Natural killer cell treated with Interleukin-12 subunit alpha and Interleukin-12 subunit beta and Interleukin-15 and Interleukin-18, amount 100 ng/mL, for 72 hours (primary cell): ENCODE results near the gene AKR1C4. TPM values are rescaled to one million over a fixed set of nuclear protein-coding genes. Genes with fewer than 3 reads are reported as not detected.
"Not testable (repeated sequence)": the region's sequence is repeated elsewhere in the genome, so short reads cannot be mapped to it uniquely, and the experiment has no call there.

Experiments
- ATAC-seq, 2 donors: fragments of 150-1000 bp; cut with Tn5 transposase in 1 of 2; sonication (Bioruptor Pico), chemical (Tn5 transposase) in 1 of 2; 2 replicates each; pipeline ENCODE4 v1.10.0; 2021
- DNase-seq: peaks from one replicate; pipeline ENCODE4 v3.0.0; 2022; ENCODE audit warnings: low spot score
- H3K27ac Mint-ChIP-seq, 2 donors: 1 replicate in 1 of 2; 2 replicates in 1 of 2; pipeline ENCODE4 v1.8.0; 2022; ENCODE audit warnings: mixed read lengths in 2 of 2, mild to moderate bottlenecking in 1 of 2, moderate library complexity in 1 of 2
- H3K27me3 Mint-ChIP-seq, 2 donors: 1 replicate in 1 of 2; 2 replicates in 1 of 2; pipeline ENCODE4 v1.8.0; 2022; ENCODE audit warnings: mixed read lengths in 2 of 2
- H3K36me3 Mint-ChIP-seq: one replicate; pipeline ENCODE4 v1.8.0; 2022; ENCODE audit warnings: mixed read lengths
- H3K4me1 Mint-ChIP-seq, 2 donors: 1 replicate in 1 of 2; 2 replicates in 1 of 2; pipeline ENCODE4 v1.8.0; 2022; ENCODE audit warnings: low read depth in 2 of 2, mixed read lengths in 2 of 2, mild to moderate bottlenecking in 1 of 2
- H3K4me3 Mint-ChIP-seq: one replicate; pipeline ENCODE4 v1.8.0; 2022; ENCODE audit warnings: mixed read lengths
- H3K9me3 Mint-ChIP-seq: 2 replicates; pipeline ENCODE4 v1.8.0; 2022; ENCODE audit warnings: mixed read lengths
- total RNA-seq, 2 donors: library from RNA; stranded (reverse); gene quantifications; one replicate each; pipeline ENCODE4 v1.2.3, GENCODE V29; 2022

AKR1C4 gene
- total RNA-seq, 2 donors from 2014 or later = not detected

DNA sequence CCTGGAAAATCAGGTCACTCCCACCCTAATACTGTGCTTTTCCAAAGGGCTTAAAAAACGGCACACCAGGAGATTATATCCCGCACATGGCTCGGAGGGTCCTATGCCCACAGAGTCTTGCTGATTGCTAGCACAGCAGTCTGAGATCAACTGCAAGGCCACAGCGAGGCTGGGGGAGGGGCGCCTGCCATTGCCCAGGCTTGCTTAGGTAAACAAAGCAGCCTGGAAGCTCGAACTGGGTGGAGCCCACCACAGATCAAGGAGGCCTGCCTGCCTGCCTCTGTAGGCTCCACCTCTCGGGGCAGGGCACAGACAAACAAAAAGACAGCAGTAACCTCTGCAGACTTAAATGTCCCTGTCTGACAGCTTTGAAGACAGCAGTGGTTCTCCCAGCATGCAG, 26.3 kb downstream of the AKR1C4 start:
- not testable (repeated sequence) for H3K27ac Mint-ChIP-seq, H3K36me3 Mint-ChIP-seq, H3K4me3 Mint-ChIP-seq, H3K27me3 Mint-ChIP-seq, H3K9me3 Mint-ChIP-seq, ATAC-seq, DNase-seq, H3K4me1 Mint-ChIP-seq

DNA sequence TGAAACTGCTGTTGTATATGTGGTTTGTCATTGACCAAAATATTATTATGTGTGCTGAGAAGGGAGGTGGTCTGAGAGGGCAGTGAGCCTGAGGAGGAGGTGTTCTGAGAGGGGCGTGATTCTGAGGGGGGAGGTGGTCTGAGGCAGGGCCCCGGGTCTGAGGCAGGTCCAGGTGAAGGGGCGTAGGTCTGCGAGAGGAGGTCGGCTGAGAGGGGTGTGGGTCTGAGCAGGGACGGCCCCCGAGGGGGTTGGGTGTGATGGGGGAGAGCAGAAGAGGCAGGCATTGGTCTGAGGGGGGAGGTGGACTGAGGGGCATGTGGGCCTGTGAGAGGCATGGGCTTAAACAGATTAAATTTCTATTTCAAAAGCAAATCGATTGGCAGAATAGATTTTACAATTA, 32.4 kb downstream of the AKR1C4 start:
- Mint-ChIP-seq H3K9me3 (no peaks in the 10 kb centered on the region), H3K27ac (no peak overlapping the region), H3K27me3 (no peaks in the 10 kb centered on the region), H3K4me3 (no peak overlapping the region), H3K36me3 (no peaks in the 10 kb centered on the region), H3K4me1 (peaks cover 2 to 4% of the 10 kb centered on the region in 2 donors)
- DNase-seq (no peak), ATAC-seq (peak in 1 of 2 donors; percentile 36)

DNA sequence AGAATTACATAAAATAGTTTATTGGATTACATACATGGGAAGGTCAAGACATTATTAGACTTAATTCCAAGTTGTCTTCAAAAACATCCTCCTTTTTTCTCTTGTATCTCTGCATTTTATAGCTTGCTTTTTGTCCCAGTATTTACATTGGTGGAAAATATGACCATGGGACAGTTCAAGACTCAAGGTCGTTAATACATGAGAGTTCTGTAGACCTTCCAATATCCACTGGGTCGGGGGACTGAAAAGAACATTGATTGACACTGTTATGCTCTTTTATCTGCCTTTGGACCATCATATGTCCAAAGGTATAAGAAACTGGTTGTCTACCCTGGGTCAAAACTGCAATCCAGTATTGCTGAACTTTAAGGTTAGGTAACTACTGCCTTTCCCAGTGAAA, 36.7 kb downstream of the AKR1C4 start:
- peaks cover 7 to 11% of the 10 kb centered on the region in 2 donors for H3K4me1 Mint-ChIP-seq
- H3K27ac Mint-ChIP-seq = no peak overlapping the region
- H3K36me3 Mint-ChIP-seq = peaks cover 27% of the 10 kb centered on the region
- peaks cover 17% of the 10 kb centered on the region for H3K9me3 Mint-ChIP-seq
- no peak for DNase-seq
- peaks cover 2 to 9% of the 10 kb centered on the region in 2 donors for H3K27me3 Mint-ChIP-seq
- no peak overlapping the region for H3K4me3 Mint-ChIP-seq
- no peak for ATAC-seq

DNA sequence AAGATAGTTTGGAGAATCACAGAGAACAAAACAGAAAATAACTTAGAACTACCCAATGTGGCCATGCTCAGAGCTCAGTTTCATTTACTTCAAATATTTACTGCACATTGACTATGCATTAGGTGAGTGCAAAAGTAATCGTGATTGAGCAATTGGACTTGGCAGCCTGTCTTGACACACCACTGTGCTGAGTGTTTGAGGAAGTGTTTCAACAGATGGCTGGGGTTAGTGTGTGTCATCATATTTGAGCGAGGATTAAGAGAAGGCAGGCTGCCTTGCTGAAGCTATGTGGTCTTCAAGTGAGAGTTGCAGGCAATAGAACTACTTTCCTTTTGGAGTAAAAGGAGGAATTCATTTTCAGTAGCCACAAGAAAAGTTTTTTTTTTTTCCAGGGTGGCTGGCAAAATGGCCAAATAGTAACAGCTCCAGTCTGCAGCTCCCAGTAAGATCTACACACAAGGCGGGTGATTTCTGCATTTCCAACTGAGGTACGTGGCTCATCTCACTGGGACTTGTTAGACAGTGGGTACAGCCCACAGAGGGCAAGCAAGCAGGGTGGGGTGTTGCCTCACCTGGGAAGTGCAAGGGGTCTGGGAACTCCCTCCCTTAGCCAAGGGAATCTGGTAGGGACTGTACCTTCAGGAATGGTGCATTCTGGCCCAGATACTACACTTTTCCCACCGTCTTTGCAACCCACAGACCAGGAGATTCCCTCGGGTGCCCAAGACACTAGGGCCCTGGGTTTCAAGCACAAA, 37.6 kb downstream of the AKR1C4 start:
- Mint-ChIP-seq H3K4me1 (peaks cover 7 to 11% of the 10 kb centered on the region in 2 donors), H3K27me3 (peaks cover 2 to 9% of the 10 kb centered on the region in 2 donors), H3K4me3 (peak overlapping the region; percentile 3), H3K9me3 (peaks cover 17% of the 10 kb centered on the region), H3K36me3 (peaks cover 33% of the 10 kb centered on the region), H3K27ac (peak overlapping the region in 1 of 2 donors; percentile 49)
- peak; percentile 86 to 93 for ATAC-seq
- DNase-seq = no peak

DNA sequence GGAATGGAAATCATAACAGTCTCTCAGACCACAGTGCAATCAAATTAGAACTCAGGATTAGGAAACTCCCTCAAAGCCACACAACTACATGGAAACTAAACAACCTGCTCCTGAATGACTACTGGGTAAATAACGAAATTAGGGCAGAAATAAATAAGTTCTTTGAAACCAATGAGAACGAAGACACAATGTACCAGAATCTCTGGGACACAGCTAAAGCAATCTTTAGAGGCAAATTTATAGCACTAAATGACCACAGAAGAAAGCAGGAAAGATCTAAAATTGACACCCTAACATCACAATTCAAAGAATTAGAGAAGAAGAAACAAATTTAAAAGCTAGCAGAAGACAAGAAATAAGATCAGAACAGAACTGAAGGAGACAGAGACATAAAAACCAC, 40.9 kb downstream of the AKR1C4 start:
- not testable (repeated sequence) for H3K27me3 Mint-ChIP-seq, H3K4me3 Mint-ChIP-seq, ATAC-seq, H3K27ac Mint-ChIP-seq, DNase-seq
- H3K36me3 Mint-ChIP-seq = peaks cover 39% of the 10 kb centered on the region
- H3K4me1 Mint-ChIP-seq = peaks cover 7 to 15% of the 10 kb centered on the region in 2 donors
- H3K9me3 Mint-ChIP-seq = peaks cover 17% of the 10 kb centered on the region

DNA sequence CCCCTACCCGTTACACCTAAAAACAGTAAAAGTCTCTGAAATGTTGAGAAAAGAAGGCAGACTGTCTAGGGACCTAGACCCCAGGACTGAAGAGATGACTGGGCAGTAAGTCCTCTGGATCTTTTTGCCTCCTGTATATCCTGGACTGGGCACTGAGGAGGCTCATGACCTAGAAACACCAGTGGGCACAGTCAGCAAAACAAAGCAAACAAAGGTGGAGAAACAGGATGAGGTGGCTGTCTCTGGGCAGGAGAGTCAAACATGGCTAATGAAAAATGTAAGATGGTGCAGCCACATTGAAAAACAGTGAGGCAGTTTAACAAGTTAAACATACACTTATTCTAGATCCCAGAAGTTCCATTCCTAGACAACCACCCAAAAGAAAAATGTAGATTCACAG, 45.9 kb downstream of the AKR1C4 start:
- H3K27ac Mint-ChIP-seq = no peak overlapping the region
- H3K27me3 Mint-ChIP-seq = peaks cover 1 to 6% of the 10 kb centered on the region in 2 donors
- H3K4me1 Mint-ChIP-seq = peaks cover 0 to 4% of the 10 kb centered on the region in 2 donors
- DNase-seq = no peak
- H3K36me3 Mint-ChIP-seq = peaks cover 19% of the 10 kb centered on the region
- H3K4me3 Mint-ChIP-seq = no peak overlapping the region
- ATAC-seq = no peak
- H3K9me3 Mint-ChIP-seq = peaks cover 7% of the 10 kb centered on the region

DNA sequence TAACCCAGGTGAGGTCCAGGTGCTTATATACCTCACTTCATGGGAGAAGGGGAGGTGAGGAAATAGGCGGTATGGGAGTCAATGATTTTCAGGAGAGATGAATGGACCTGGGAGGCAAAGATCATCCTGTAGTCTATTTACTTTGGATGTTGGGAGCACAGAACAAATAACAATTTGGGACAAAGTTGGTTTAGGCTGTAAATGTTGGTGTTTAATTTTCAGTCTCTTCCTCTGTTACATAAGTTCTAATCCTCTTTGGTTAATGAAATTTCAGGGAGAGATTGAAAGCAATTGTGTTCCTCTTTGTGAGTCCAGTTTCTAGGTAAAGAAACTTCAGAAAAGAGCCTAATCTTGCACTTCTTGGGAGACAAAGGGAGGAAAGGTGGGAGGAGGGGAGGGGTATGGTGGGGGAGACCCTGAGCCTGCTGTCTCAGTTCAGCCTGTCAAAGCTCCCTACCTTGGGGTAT, 46.9 kb downstream of the AKR1C4 start:
- ATAC-seq (no peak), DNase-seq (no peak)
- H3K27ac Mint-ChIP-seq = no peak overlapping the region
- no peaks in the 10 kb centered on the region for H3K27me3 Mint-ChIP-seq
- H3K9me3 Mint-ChIP-seq = no peaks in the 10 kb centered on the region
- H3K4me3 Mint-ChIP-seq = no peak overlapping the region
- H3K4me1 Mint-ChIP-seq = peaks cover 0 to 4% of the 10 kb centered on the region in 2 donors
- H3K36me3 Mint-ChIP-seq = peaks cover 9% of the 10 kb centered on the region

DNA sequence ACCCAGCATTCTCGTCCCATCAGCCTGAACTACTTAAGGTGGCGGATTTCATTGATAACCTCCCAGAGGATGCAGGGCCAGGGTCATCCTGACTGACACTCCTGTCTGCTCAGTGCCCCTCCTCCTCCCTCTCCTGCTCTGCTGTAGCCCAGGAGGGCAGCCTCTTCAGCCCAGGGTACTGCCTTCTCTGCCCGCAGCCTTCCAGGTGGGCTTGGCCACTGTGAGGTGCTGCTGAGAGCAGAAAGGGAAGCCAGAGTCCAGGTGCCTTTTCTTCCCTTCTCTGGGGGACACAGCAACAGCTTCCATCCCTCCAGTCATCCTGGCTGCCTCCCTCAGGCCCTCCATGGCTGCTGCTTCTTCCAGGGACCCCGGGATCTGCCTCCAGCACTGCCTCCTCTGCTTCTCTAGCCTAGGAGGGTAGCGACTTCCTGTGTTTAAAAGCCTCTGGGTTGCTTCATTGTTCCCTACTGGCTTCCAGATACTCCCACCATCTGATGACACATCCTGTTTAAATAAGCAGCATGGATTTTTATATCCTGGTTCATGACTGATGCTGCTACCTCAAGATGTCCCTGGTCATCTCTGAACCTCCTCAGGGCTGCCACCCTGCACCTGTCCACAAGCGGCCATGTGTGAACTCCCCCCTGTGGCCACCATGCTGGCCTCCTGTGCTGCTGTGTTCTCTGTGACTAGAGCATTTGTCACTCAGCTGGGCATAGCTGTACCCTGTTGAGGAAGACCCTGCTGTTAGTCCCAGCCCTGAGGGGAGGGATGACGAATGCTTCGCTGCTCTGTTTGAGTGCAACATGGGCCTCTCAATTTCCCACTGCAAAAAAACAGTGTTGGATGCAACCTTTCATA, 55.8 kb downstream of the AKR1C4 start:
- Mint-ChIP-seq H3K4me1 (no peaks in the 10 kb centered on the region), H3K4me3 (no peak overlapping the region), H3K27ac (peak overlapping the region in 1 of 2 donors; percentile 10), H3K36me3 (peaks cover 20% of the 10 kb centered on the region), H3K27me3 (no peaks in the 10 kb centered on the region), H3K9me3 (no peaks in the 10 kb centered on the region)
- DNase-seq (no peak), ATAC-seq (no peak)

DNA sequence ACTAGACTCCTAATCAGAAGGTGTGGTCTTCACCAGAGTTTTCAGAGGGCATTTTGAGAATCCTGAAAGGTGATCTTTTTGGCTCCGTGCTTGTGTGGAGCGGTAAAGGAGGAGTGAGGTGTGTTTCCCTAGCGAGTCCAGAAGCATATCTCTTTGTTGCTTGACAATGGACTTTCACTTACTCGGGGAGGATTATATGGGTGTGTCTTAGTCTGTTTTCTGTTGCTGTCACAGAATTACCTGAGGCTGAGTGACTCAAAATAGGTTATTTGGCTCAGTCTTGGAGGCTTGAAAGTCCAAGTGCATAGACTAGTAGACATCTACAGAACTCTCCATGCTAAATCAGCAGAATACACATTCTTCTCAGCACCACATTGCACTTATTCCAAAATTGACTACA, 57.9 kb downstream of the AKR1C4 start:
- Mint-ChIP-seq H3K4me3 (no peak overlapping the region), H3K27me3 (no peaks in the 10 kb centered on the region), H3K27ac (peak overlapping the region in 1 of 2 donors; percentile 33), H3K4me1 (no peaks in the 10 kb centered on the region), H3K9me3 (no peaks in the 10 kb centered on the region), H3K36me3 (peaks cover 20% of the 10 kb centered on the region)
- no peak for DNase-seq
- no peak for ATAC-seq

DNA sequence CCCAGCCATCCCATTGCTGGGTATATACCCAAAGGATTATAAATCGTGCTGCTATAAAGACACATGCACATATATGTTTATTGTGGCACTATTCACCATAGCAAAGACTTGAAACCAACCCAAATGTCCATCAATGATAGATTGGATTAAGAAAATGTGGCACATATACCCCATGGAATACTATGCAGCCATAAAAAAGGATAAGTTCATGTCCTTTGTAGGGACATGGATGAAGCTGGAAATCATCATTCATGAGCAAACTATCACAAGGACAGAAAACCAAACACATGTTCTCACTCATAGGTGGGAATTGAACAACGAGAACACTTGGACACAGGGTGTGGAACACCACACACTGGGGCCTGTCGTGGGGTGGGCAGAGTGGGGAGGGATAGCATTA, 61.1 kb downstream of the AKR1C4 start:
- not testable (repeated sequence) for ATAC-seq, H3K4me3 Mint-ChIP-seq, H3K4me1 Mint-ChIP-seq, DNase-seq, H3K27me3 Mint-ChIP-seq, H3K27ac Mint-ChIP-seq, H3K9me3 Mint-ChIP-seq
- H3K36me3 Mint-ChIP-seq = peaks cover 33% of the 10 kb centered on the region

DNA sequence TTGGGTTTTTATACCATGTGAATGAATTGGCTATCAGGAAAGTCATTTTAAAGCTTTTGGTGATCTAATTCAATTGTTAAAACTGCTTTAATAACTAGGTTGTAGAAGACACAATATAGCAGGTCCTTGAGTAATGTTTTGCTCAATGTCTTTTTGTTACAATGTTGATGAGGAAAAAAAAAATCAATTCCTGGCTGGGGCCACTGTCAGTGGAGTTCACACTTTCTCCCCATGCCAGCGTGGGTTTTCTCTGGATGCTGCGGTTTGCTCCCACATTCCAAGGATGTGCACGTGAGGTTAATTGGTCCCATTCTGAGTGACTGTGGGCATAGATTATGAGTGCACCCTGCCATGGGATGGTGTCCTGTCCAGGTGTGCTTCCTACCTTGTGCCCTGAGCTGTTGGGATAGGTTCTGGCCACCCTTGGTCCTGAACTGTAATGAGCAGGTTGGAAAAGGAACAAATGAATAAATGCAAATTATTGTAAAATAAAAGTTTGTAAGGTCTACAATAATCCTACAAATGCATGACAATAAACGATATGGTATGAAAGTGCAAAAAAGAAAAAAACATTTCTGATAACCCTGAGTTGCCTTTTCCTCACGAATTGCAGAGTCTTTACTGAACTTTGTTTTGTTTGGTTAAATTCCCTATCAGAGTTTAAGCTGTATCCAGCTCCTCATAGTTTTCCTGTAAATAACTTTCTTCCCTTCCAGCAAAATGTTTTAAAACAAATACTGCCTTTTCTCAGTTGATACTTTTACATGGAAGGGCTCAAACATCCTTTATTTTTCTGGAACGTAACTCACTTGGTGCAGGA, 62.7 kb downstream of the AKR1C4 start:
- Mint-ChIP-seq H3K27me3 (no peaks in the 10 kb centered on the region), H3K9me3 (no peaks in the 10 kb centered on the region), H3K4me3 (no peak overlapping the region), H3K4me1 (peaks cover 0 to 6% of the 10 kb centered on the region in 2 donors), H3K27ac (no peak overlapping the region), H3K36me3 (peaks cover 31% of the 10 kb centered on the region)
- ATAC-seq = no peak
- DNase-seq = no peak

DNA sequence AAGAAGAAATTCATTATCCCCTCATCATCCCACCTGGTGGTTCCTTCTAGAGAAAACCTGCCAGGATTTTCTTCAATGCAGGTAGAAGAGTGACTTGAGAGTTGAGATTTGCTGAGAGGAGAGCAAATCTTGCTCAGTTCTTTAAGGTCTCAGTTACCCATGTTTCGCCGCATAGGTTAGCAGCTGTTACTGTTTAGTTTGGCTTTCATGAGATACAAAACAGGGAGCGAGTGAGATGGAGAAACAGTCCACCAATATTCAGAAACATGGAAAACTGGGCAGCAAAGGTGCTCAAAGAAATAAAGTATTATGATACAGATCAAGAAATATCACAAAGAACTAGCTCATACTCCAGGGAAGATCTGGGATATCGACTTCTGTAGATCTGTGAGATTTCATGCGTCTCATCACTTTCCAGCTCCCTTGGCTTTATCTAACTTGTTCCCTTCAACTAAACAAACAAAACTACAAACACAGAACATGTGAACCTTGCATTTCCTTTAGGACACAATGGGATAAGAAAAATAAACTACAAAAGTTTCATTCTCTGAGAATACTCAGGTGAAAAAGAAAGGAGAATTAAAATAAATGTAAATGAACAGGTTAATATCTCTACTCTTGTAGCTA, 63.4 kb downstream of the AKR1C4 start:
- no peaks in the 10 kb centered on the region for H3K27me3 Mint-ChIP-seq
- peaks cover 24% of the 10 kb centered on the region for H3K36me3 Mint-ChIP-seq
- H3K27ac Mint-ChIP-seq = no peak overlapping the region
- peaks cover 0 to 6% of the 10 kb centered on the region in 2 donors for H3K4me1 Mint-ChIP-seq
- no peaks in the 10 kb centered on the region for H3K9me3 Mint-ChIP-seq
- no peak for ATAC-seq
- no peak for DNase-seq
- H3K4me3 Mint-ChIP-seq = no peak overlapping the region

DNA sequence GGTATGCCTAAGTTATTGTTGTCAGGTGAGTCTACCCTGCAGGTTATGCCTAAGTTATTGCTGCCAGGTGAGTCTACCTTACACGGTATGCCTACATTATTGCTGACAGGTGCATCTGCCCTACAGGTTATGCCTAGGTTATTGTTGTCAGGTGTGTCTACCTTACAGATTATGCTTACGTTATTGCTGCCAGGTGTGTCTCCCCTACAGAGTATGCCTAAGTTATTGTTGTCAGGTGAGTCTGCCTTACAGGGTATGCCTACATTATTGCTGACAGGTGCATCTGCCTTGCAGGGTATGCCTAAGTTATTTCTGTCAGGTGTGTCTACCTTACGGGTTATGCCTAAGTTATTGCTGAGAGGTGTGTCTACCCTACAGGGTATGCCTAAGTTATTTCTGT, 64.2 kb downstream of the AKR1C4 start:
- Mint-ChIP-seq H3K27me3 (no peaks in the 10 kb centered on the region), H3K27ac (peak overlapping the region in 1 of 2 donors; percentile 32), H3K9me3 (no peaks in the 10 kb centered on the region), H3K4me1 (peaks cover 0 to 6% of the 10 kb centered on the region in 2 donors), H3K4me3 (no peak overlapping the region), H3K36me3 (peaks cover 22% of the 10 kb centered on the region)
- DNase-seq = no peak
- ATAC-seq = no peak
